HG03097 (cell line): ENCODE results near the gene RNF152.

Experiments
- ATAC-seq: cut with Tn5 transposase; IDR thresholded peaks from one replicate; pipeline ENCODE4 v1.9.1; 2021; ENCODE audit not compliant: unreplicated experiment, low FRiP score

Gene RNF152

DNA sequence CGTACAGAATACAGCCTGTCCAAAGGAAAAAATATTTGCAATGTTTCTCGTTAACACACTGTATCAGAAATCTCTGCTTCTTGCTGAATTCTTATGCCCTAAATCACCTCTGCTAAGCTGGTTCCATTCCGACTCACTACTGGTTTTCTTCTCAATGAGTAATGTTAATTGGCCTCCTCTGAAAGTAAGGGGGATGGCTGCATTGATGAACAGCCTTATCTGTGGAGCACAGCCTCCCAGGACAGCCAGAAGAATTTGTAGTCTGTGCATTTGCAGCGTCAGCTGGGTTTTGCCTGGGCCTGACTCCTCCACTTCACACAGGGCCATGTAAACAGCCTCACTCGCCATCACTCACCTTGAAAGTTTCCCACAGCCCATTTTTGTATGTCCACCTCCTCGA, 127.7 kb downstream of the RNF152 start:
- no peak for ATAC-seq

DNA sequence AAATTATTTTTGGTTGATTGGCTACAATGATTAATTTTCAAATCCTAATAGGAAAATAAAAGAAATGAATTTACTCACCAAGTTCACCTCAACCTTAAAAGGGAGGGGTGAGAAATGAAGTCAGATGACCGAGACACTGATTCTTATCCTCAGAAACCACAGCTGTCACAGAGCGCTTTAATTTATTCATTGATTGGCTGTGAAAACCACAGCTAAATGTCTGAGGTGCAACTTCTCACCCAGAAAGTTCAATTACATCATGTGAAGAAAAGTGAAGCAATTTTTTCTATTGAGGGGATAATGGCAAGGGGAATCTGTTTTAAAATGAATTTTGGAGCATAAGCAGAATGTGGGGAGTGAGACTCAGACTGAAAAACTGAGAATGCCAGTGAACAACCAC, 128.4 kb downstream of the RNF152 start:
- no peak for ATAC-seq

DNA sequence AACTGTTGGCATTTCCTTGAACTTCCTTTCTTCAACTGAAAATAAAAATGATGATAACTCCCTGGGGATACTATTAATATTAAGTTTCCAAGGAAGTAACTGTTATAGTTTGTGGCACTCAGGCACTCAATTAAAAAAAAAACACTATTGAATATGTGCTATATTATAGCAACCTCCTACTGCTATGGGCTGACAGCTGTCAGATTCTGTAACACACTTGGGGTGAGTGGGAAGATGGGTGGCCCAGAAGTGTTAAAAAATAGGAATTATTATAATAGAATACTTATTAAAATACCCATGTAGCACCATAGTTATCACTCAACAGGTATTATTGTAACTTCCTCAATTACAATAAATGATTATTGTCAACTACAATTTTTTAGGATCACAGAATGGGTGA, 130.9 kb downstream of the RNF152 start:
- ATAC-seq = no peak
